Measurements from ENCODE around the gene GRID1.
A peak's percentile ranks its signal among the peaks of the same experiment; 100 is the strongest.

The GRID1 gene

DNA sequence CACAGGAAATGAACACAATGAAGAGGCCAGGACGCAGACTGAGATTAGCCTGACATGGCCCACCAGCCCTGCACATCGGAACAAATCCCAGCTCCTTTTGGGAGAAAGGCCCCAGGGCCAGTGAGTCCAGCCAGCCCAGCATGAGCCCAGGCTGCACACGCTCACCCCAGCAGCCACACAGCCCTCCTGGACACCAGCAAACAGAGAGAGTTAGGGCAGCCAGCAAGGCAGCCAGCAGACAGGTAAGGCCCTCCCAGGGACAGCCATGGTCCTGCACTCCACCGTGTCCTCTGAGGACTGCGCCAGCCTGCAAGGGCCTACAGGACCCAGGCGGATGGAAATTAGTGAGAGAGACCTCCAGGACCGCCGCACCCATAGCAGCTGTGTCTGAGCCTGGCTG lies 8.1 kb upstream of the GRID1 start:
- TF ChIP-seq, protein P1, sequence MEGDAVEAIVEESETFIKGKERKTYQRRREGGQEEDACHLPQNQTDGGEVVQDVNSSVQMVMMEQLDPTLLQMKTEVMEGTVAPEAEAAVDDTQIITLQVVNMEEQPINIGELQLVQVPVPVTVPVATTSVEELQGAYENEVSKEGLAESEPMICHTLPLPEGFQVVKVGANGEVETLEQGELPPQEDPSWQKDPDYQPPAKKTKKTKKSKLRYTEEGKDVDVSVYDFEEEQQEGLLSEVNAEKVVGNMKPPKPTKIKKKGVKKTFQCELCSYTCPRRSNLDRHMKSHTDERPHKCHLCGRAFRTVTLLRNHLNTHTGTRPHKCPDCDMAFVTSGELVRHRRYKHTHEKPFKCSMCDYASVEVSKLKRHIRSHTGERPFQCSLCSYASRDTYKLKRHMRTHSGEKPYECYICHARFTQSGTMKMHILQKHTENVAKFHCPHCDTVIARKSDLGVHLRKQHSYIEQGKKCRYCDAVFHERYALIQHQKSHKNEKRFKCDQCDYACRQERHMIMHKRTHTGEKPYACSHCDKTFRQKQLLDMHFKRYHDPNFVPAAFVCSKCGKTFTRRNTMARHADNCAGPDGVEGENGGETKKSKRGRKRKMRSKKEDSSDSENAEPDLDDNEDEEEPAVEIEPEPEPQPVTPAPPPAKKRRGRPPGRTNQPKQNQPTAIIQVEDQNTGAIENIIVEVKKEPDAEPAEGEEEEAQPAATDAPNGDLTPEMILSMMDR (IDR thresholded peaks at IDR 0.05) = no peak
- intact Hi-C loops (cut with DNase I; ENCODE audit: low total_unique reads) = loop anchor here (5.0 kb wide), 1 partner anchor 1832 kb away; no protein-coding TSS in a partner anchor
- peak in 1 of 2 donors; percentile 48 for DNase-seq
- H3K36me3 ChIP-seq = no peaks in the 10 kb centered on the region
- peaks cover 0 to 61% of the 10 kb centered on the region in 2 donors for H3K27me3 ChIP-seq
- no peaks in the 10 kb centered on the region for H3K9me3 ChIP-seq
- no peak overlapping the region for H3K4me3 ChIP-seq
- no peak overlapping the region for H3K27ac ChIP-seq
- H3K4me1 ChIP-seq = peaks cover 0 to 5% (median 4%) of the 10 kb centered on the region in 4 donors

DNA sequence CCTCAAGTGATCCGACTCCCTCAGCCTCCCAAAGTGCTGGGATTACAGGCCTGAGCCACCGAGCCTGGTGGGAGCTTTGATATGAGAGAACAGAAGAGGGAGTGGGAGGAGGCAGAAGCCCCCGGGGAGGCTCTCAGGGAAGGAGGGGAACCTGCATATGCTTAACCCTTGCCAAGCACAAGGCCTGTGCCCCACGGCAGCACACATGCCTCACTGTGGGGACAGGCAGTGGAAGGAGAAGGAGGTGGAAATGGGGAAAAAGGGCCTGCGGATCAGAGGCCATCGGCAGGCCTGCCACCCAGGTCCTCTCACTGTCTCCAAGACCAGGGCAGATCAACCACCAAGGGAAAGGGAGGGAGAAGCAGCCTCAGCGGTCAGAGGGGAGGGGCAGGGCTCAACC lies 7.2 kb upstream of the GRID1 start:
- H3K27me3 ChIP-seq = peaks cover 0 to 56% of the 10 kb centered on the region in 2 donors
- no peak overlapping the region for H3K4me3 ChIP-seq
- peaks cover 0 to 5% (median 4%) of the 10 kb centered on the region in 4 donors for H3K4me1 ChIP-seq
- peak; percentile 14 to 42 for DNase-seq
- H3K27ac ChIP-seq = no peak overlapping the region
- H3K9me3 ChIP-seq = no peaks in the 10 kb centered on the region
- no peaks in the 10 kb centered on the region for H3K36me3 ChIP-seq
- TF ChIP-seq, protein P1 (IDR thresholded peaks at IDR 0.05) = no peak
- intact Hi-C loops (cut with DNase I; ENCODE audit: low total_unique reads) = no loop called here

DNA sequence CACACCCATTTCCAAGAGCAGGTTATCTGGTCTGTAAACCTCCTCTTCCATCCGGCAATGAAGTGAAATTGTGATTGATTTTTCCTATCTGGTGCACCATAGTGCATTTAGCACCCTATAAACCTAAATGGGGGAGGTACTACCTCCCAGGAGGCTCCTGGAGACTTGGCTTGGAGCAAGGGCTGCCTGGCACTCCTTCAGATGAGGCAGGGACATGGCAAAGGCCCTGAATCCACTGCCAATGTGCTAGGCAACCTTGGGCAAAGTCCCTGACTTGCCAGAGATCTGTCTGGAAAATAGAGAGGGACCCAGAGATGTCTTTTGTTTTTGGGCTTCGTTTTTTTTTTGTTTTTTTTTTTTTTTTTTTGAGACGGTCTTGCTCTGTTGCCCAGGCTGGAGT lies 6.7 kb upstream of the GRID1 start:
- Histone ChIP-seq H3K4me3 (no peak overlapping the region), H3K27ac (no peak overlapping the region), H3K36me3 (no peaks in the 10 kb centered on the region), H3K27me3 (peaks cover 0 to 56% of the 10 kb centered on the region in 2 donors), H3K4me1 (peaks cover 0 to 5% (median 4%) of the 10 kb centered on the region in 4 donors), H3K9me3 (no peaks in the 10 kb centered on the region)
- peak in 1 of 2 donors; percentile 4 for DNase-seq
- intact Hi-C loops (cut with DNase I; ENCODE audit: low total_unique reads) = no loop called here
- TF ChIP-seq, protein P1 (IDR thresholded peaks at IDR 0.05) = no peak

DNA sequence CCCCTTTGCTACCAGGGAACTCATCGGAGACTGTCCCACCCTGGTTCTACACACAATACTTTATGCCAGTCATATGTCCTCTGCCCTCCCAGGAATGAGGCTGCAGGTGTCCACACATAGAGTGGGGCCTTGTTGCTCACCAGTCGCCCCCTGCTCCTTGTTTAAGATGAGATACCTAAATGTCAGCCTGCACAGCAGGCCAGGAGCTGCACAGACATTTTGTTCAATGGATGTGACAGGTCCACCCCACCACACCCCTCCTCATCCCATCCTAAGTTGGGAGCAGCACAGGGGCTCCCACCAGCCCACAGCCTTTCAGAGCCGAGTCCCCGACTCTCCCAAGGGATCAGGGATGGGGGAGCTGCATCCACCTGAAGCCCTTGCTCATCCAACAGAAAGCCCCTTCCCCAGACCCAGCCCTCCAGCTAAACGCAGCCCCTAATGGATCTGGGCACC lies 6.2 kb upstream of the GRID1 start:
- H3K4me1 ChIP-seq = peaks cover 0 to 5% (median 4%) of the 10 kb centered on the region in 4 donors
- no peak overlapping the region for H3K27ac ChIP-seq
- H3K36me3 ChIP-seq = no peaks in the 10 kb centered on the region
- peaks cover 0 to 56% of the 10 kb centered on the region in 2 donors for H3K27me3 ChIP-seq
- no peak overlapping the region for H3K4me3 ChIP-seq
- no peaks in the 10 kb centered on the region for H3K9me3 ChIP-seq
- peak; percentile 12 to 45 for DNase-seq
- TF ChIP-seq, protein P1 (IDR thresholded peaks at IDR 0.05) = no peak
- intact Hi-C loops (cut with DNase I; ENCODE audit: low total_unique reads) = no loop called here

DNA sequence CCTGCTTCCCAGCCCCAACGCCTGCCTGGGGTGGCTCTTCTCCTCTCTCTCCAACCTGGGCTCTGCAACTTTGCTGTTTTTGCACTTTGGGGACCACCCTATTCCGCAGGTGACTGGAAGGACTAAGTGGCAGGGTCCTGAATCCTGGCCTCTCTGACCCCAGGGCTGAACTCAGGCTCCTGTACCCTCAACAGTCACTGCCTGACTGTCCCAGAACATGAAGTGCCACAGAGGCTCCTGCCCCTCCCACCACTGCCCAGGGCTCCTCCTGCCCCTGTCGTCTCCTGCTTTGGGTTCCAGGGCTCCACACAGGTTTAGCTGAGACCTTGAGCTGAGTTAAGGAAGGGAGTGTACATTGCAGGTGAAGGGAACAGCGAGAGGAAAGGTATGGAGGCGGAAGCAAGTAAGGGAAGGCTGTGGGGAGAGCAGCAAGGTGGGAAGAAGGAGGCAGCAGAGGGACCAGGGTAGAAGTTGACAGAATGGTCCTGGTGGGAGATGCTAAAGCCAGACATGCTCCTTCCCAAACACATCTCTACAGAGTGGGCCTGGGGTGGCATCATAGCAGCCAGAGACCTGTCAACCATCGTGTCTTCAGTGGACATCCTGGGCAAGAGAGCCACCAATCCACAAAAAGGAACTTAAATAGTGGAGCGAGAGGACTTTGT lies 5.7 kb upstream of the GRID1 start:
- TF ChIP-seq, protein P1 (IDR thresholded peaks at IDR 0.05) = no peak
- Histone ChIP-seq H3K36me3 (no peaks in the 10 kb centered on the region), H3K27me3 (peaks cover 0 to 55% of the 10 kb centered on the region in 2 donors), H3K4me1 (peaks cover 0 to 11% (median 8%) of the 10 kb centered on the region in 4 donors), H3K4me3 (no peak overlapping the region), H3K27ac (no peak overlapping the region), H3K9me3 (no peaks in the 10 kb centered on the region)
- intact Hi-C loops (cut with DNase I; ENCODE audit: low total_unique reads) = no loop called here
- peak; percentile 5 to 49 for DNase-seq
